Ectodermal cell (in vitro differentiated cells): ENCODE results near the gene RBCK1.
"Not testable (repeated sequence)": the region's sequence is repeated elsewhere in the genome, so short reads cannot be mapped to it uniquely, and the experiment has no call there.

Source experiments
- H3K27ac ChIP-seq: 2 replicates; pipeline ENCODE4 v1.7.0; 2013; ENCODE audit warnings: mild to moderate bottlenecking, low read depth, low read length; ENCODE audit not compliant: insufficient read depth, poor library complexity, severe bottlenecking
- H3K27me3 ChIP-seq: 2 replicates; pipeline ENCODE4 v1.7.0; 2013; ENCODE audit warnings: mild to moderate bottlenecking, low read length; ENCODE audit not compliant: insufficient read depth, control insufficient read depth, poor library complexity, severe bottlenecking
- H3K36me3 ChIP-seq: one replicate; pipeline ENCODE4 v1.7.0; 2013; ENCODE audit warnings: low read length; ENCODE audit not compliant: control insufficient read depth, insufficient read depth
- H3K4me1 ChIP-seq: one replicate; pipeline ENCODE4 v1.7.0; 2013; ENCODE audit warnings: low read length; ENCODE audit not compliant: control insufficient read depth, insufficient read depth
- H3K4me3 ChIP-seq: 2 replicates; pipeline ENCODE4 v1.7.0; 2013; ENCODE audit warnings: low read depth, low read length, control low read depth; ENCODE audit not compliant: insufficient read depth
- H3K9me3 ChIP-seq: 2 replicates; pipeline ENCODE4 v1.7.0; 2013; ENCODE audit warnings: mild to moderate bottlenecking, low read length, moderate library complexity; ENCODE audit not compliant: control insufficient read depth
- WGBS, 2 experiments: methylation state at CpG; one replicate each; pipeline ENCODE4 v1.1.7; 2013; ENCODE audit warnings: missing lambda C conversion rate in 2 of 2; 5-methylcytosine and 5-hydroxymethylcytosine counted together

The RBCK1 gene

DNA sequence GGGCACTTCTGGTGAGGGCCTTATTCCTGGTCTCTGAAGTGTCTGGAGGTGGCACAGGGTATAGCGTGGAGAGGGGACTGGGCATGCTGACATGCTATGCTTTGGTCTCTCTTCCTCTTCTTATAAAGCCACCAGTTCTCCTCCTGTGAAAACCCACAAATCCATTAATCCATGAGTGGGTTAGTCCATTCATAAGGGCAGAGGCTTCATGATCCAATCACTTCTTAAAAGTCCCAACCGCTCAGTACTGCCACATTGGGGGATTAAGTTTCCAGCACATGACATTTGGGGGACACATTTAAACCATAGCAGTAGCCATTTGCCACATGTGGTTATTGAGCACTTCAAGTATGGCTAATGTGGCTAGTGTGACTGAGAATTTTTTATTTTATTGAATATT is 31.3 kb upstream of the RBCK1 start:
- WGBS, 2 experiments, result 61 to 63% methylated on average over 2 of the region's 2 CpGs
- H3K4me1 ChIP-seq, result peaks cover 2% of the 10 kb centered on the region
- no peak overlapping the region for H3K4me3 ChIP-seq

DNA sequence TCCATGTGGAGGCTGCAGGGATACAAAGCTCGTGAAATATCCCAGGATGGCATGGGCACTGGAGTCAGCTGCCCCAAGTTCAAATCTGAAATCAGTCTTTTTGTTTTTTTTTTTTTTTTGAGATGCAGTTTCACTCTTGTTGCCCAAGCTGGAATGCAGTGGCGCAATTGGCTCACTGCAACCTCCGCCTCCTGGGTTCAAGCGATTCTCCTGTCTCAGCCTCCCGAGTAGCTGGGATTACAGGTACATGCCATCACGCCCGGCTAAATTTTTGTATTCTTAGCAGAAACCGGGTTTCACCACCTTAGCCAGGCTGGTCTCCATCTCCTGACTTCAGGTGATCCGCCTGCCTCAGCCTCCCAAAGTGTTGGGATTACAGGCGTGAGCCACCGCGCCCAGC is 30.5 kb upstream of the RBCK1 start:
- H3K36me3 ChIP-seq, H3K4me3 ChIP-seq, H3K27ac ChIP-seq, H3K4me1 ChIP-seq, H3K9me3 ChIP-seq: not testable (repeated sequence)
- WGBS, 2 experiments, result 86 to 87% methylated on average over 12 of the region's 12 CpGs
- peaks cover 31% of the 10 kb centered on the region for H3K27me3 ChIP-seq

More for the DNA sequence above, 31.3 kb upstream of the RBCK1 start:
- Histone ChIP-seq H3K9me3 (no peaks in the 10 kb centered on the region), H3K27ac (no peak overlapping the region), H3K27me3 (peaks cover 23% of the 10 kb centered on the region), H3K36me3 (no peaks in the 10 kb centered on the region)

DNA sequence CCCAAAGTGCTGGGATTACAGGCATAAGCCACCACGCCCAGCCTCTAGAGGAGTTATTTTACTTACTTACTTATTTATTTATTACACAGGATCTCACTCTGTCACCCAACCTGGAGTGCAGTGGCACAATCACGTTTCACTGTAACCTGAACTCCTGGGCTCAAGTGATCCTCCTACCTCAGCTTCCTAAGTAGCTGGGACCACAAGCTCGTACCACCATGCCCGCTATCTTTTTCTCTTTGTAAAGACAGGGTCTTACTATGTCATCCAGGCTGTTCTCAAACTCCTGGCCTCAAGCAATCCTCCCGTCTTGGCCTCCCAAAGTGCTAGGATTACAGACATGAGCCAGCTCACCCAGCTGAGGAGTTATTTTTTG is 29.1 kb upstream of the RBCK1 start:
- Histone ChIP-seq H3K36me3 (no peaks in the 10 kb centered on the region), H3K27me3 (peaks cover 41% of the 10 kb centered on the region), H3K27ac (no peak overlapping the region), H3K4me1 (peaks cover 6% of the 10 kb centered on the region), H3K4me3 (no peak overlapping the region), H3K9me3 (no peaks in the 10 kb centered on the region)
- WGBS, 2 experiments, result 82 to 89% methylated on average over 4 to 5 of the region's 5 CpGs

DNA sequence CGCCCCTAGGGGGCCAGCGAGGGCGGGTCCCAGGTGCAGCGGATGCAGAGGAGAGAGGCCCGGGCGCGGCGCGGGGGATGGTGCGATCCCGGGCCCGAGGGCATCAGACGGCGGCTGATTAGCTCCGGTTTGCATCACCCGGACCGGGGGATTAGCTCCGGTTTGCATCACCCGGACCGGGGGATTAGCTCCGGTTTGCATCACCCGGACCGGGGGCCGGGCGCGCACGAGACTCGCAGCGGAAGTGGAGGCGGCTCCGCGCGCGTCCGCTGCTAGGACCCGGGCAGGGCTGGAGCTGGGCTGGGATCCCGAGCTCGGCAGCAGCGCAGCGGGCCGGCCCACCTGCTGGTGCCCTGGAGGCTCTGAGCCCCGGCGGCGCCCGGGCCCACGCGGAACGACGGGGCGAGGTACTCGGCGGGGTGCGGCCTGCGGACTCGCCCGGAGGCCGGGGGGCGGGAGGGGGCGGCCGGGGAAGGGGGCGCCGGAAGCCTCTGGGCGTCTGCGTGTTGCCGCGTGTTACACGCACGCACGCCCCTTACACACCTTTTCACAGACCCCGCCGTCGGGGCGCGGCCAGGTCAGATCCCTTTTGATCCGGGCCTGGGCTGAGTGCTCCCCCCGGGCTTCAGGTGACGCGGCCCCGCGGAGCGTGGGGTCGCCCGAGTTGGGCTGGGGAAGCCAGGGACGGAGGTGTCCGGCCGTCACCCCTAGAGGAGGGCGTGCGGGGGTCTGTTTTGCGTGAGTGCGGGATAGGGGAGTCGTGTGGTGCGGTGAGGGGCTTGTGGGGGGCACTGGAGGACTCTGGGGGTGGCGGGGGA is 27.1 kb upstream of the RBCK1 start:
- no peaks in the 10 kb centered on the region for H3K36me3 ChIP-seq
- peaks cover 41% of the 10 kb centered on the region for H3K27me3 ChIP-seq
- H3K27ac ChIP-seq, result no peak overlapping the region
- no peaks in the 10 kb centered on the region for H3K9me3 ChIP-seq
- 2% methylated on average over 93 of the region's 93 CpGs for WGBS, 2 experiments
- peak overlapping the region; percentile 52 for H3K4me3 ChIP-seq
- H3K4me1 ChIP-seq, result peaks cover 6% of the 10 kb centered on the region

DNA sequence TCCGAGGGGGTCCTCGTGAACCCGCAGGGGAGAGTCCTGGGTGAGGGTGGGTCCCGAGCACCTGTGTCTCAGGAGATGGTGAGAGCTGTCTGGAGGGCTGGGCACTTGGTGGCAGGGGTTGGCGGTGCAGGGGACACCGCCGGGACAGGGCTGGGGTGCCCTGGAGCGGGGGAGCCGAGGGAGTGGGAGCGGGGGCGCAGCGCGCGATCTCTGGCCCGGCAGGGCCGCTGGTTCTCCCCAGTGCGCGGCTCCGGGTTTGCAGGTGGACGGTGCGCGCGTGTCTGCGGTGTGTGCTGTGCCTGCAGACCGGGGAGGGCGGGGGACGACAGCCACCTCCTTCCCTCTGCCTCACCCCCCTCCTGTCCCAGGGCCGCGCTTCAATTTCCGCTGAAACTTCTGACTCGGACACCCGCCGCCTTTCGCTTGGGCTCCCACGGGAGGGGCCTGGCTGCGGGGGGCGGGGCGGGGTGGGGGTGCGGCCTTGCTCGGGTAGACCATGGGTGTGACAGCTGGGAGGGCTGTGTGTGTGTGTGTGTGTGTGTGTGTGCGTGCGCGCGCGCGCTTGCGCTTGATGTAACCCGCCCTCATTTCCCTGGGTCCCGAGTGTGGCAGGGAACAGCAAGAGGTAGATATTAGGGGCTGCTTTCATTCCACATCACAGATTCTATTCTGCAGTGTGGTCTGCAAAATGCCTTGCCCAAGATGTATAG is 26.4 kb upstream of the RBCK1 start:
- Histone ChIP-seq H3K27ac (no peak overlapping the region), H3K4me1 (peaks cover 6% of the 10 kb centered on the region), H3K36me3 (no peaks in the 10 kb centered on the region), H3K9me3 (no peaks in the 10 kb centered on the region), H3K27me3 (peaks cover 41% of the 10 kb centered on the region), H3K4me3 (peak overlapping the region; percentile 52)
- WGBS, 2 experiments, result 6 to 9% methylated on average over 48 to 49 of the region's 49 CpGs

DNA sequence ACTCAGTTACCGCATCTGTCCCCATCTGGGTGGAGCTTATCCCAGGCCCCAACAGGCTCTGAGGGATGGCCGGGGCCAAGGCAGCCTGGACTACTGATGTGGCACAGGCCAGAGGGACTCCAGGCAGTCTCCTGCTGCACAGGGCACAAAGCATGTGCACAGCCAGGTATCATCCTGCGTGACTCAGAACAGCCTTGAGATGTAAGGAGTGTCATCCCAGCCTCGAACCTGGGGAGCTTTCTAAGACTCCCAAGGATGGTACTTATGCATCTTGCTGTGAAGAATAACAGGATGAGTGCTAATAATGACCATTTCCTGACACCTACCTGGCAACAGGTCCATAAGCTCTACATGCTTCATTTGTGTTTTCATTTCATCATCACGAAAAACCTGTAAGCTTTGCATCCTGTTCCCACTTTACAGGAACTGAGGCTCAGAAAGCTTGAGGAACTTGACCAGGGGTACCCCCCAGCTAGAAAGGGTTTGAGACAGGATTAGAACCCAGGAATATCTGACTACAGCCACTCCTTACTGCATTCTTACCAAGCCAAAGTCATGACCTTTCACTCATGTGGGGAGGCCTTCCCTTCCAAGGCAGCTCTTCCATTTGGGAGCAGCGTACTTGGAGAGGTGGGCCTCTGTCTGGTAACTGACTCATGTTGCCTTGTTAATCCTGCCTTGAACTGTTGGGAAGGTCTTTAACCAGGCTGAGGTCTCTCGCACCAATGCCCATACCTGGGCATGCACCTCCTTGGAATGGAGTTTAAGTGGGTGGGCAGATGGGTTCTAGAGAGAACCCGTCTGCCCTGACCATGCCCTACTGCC is 25.6 kb upstream of the RBCK1 start:
- Histone ChIP-seq H3K27me3 (peaks cover 41% of the 10 kb centered on the region), H3K9me3 (no peaks in the 10 kb centered on the region), H3K27ac (no peak overlapping the region), H3K4me3 (peak overlapping the region; percentile 6), H3K4me1 (peaks cover 6% of the 10 kb centered on the region), H3K36me3 (no peaks in the 10 kb centered on the region)
- WGBS, 2 experiments, result 78 to 79% methylated on average over 8 of the region's 8 CpGs

DNA sequence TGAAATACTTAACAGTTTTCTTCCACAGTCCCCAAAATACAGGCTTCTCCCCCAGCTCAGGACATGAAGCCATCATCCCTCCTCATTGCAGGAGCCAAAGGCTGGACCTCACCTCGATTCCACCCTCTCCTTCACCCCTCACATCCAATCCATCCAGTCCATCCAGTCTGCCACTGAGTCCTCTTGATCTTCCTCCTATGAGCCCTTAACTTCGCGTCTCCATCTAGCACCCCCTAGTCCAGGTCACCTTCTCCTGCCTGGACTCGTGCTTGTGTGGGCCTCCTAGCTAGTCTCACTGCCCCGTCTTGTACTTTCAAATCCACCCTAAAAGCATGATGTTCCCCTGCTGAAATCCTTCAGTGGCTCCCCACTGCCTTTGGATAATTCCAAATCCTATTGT is 24.2 kb upstream of the RBCK1 start:
- H3K4me3 ChIP-seq, result no peak overlapping the region
- no peak overlapping the region for H3K27ac ChIP-seq
- 86 to 87% methylated on average over 5 of the region's 5 CpGs for WGBS, 2 experiments
- no peaks in the 10 kb centered on the region for H3K9me3 ChIP-seq
- H3K4me1 ChIP-seq, result peaks cover 6% of the 10 kb centered on the region
- peaks cover 41% of the 10 kb centered on the region for H3K27me3 ChIP-seq
- H3K36me3 ChIP-seq, result no peaks in the 10 kb centered on the region

DNA sequence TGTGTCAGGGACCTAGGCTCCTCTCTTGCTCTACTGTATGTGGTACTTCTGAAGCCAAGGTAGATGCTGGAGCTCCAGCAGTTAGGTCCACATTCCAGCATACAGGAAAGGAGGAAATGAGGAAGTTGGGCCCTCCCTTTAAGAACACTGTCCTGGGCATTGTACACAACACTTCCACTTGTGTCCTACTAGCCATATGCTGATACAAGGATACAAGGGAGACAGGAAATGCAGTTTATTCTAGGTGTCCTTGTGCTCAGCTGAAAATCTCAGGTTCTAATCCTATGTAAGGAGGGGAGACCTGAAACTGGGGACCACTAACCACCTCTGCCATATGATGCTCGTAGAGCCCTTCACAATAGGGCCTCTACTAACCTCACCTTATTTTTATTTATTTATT is 23.4 kb upstream of the RBCK1 start:
- Histone ChIP-seq H3K4me1 (peaks cover 6% of the 10 kb centered on the region), H3K27me3 (peaks cover 38% of the 10 kb centered on the region), H3K9me3 (no peaks in the 10 kb centered on the region), H3K36me3 (no peaks in the 10 kb centered on the region), H3K4me3 (no peak overlapping the region), H3K27ac (no peak overlapping the region)
- WGBS, 2 experiments, result 75% methylated on average over 1 of the region's 1 CpG; no CpG with 5 or more reads in 1 of the 2 experiments

DNA sequence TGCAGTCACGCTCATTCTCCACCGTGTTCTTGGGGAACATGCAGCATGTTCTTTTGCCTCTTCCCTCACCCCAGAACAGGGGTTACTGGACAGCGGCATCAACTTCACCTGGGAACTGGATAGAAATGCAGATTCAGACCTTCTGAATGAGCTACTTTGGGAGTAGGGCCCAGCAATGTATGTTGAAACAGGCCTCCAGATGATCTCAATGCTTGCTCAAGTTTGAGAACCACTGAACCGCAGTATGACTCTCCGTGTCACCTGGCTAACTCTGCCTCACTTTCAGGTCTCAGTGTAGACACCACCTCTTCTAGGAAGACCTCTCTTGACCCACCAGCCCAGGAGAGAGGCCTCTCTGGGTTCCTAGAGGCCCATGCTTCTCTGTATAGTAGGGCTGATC is 22.7 kb upstream of the RBCK1 start:
- H3K4me3 ChIP-seq, result no peak overlapping the region
- no peaks in the 10 kb centered on the region for H3K36me3 ChIP-seq
- peaks cover 6% of the 10 kb centered on the region for H3K4me1 ChIP-seq
- H3K9me3 ChIP-seq, result no peaks in the 10 kb centered on the region
- 92 to 95% methylated on average over 5 of the region's 5 CpGs for WGBS, 2 experiments
- no peak overlapping the region for H3K27ac ChIP-seq
- H3K27me3 ChIP-seq, result peaks cover 31% of the 10 kb centered on the region

DNA sequence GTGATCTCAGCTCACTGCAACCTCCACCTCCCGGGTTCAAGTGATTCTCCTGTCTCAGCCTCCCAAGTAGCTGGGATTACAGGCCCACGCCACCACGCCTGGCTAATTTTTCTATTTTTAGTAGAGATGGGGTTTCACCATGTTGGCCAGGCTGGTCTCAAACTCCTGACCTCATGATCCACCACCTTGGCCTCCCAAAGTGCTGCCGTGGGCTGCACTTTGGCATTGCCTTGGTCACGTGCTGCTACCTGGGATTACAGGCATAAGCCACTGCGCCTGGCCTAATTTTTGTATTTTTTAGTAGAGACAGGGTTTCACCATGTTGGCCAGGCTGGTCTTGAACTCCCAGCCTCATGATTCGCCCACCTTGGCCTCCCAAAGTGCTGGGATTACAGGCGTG is 21.5 kb upstream of the RBCK1 start:
- not testable (repeated sequence) for H3K36me3 ChIP-seq, H3K27ac ChIP-seq, H3K4me1 ChIP-seq, H3K9me3 ChIP-seq, H3K4me3 ChIP-seq
- peaks cover 19% of the 10 kb centered on the region for H3K27me3 ChIP-seq
- 92 to 93% methylated on average over 8 of the region's 8 CpGs for WGBS, 2 experiments
